ENCODE results near the gene ZFP92. TPM values are rescaled to one million over a fixed set of nuclear protein-coding genes. Genes with fewer than 3 reads are reported as not detected.

ZFP92 gene
- total and polyA plus RNA-seq, 10 of the 15 experiments (the other 5 are each of a cell fraction or from before 2014, with no cell fraction given): 0.02 to 1.6 (median 0.09) TPM; not detected in 2

DNA sequence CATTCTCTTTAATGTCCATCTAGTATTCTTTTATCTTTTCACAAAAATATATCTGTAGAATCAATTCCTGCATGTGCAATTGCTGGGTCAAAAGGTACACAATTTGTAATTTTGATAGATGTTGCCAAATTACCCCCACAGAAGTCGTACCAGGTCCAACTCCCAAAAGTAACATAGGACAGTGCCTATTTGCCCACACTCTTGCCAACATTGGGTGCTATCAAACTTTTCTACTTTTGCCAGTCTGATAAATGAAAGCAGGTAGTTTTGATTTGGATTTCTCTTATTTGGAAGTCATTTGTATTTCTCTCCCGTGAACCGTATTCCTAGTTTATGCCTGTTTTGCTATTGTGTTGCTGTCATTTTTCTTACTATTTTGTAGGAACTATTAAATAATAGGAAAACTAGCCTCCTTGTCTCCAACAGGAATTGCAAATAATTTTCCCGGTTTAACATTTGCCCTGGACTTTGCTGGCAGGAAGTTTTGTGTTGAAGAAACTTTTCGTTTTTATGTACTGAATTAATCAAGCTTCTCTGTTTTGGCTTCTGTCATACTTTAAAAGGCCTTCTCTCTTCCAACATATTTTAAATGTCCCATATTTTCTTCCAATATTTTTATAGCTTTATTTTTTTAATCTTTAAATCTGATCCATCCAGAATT lies 44.3 kb upstream of the ZFP92 start (continued):
- TF ChIP-seq, protein P1, sequence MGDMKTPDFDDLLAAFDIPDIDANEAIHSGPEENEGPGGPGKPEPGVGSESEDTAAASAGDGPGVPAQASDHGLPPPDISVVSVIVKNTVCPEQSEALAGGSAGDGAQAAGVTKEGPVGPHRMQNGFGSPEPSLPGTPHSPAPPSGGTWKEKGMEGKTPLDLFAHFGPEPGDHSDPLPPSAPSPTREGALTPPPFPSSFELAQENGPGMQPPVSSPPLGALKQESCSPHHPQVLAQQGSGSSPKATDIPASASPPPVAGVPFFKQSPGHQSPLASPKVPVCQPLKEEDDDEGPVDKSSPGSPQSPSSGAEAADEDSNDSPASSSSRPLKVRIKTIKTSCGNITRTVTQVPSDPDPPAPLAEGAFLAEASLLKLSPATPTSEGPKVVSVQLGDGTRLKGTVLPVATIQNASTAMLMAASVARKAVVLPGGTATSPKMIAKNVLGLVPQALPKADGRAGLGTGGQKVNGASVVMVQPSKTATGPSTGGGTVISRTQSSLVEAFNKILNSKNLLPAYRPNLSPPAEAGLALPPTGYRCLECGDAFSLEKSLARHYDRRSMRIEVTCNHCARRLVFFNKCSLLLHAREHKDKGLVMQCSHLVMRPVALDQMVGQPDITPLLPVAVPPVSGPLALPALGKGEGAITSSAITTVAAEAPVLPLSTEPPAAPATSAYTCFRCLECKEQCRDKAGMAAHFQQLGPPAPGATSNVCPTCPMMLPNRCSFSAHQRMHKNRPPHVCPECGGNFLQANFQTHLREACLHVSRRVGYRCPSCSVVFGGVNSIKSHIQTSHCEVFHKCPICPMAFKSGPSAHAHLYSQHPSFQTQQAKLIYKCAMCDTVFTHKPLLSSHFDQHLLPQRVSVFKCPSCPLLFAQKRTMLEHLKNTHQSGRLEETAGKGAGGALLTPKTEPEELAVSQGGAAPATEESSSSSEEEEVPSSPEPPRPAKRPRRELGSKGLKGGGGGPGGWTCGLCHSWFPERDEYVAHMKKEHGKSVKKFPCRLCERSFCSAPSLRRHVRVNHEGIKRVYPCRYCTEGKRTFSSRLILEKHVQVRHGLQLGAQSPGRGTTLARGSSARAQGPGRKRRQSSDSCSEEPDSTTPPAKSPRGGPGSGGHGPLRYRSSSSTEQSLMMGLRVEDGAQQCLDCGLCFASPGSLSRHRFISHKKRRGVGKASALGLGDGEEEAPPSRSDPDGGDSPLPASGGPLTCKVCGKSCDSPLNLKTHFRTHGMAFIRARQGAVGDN (IDR thresholded peaks at IDR 0.05): no peak
- TF ChIP-seq ZNF274 (IDR thresholded peaks at IDR 0.05; ENCODE audit: insufficient read depth, insufficient read length) (no peak), KAT2A (conservative IDR thresholded peaks at IDR 0.05; ENCODE audit: control insufficient read depth, low read depth, low read length) (no peak), LARP7 (IDR thresholded peaks at IDR 0.05) (no peak), CBX3 (IDR thresholded peaks at IDR 0.05; ENCODE audit: borderline replicate concordance, low read depth) (no peak), CBFB (IDR thresholded peaks at IDR 0.05; ENCODE audit: low read depth) (no peak), NR2F1 (conservative IDR thresholded peaks at IDR 0.05) (no peak), RAD21 (IDR thresholded peaks at IDR 0.05; ENCODE audit: insufficient read depth, low read depth, low read length) (no peak)
